HG02885 (cell line): Measurements from ENCODE around the gene FAF1.
"Not testable (repeated sequence)": the region's sequence is repeated elsewhere in the genome, so short reads cannot be mapped to it uniquely, and the experiment has no call there.

ENCODE experiments used
- ATAC-seq: cut with Tn5 transposase; IDR thresholded peaks from one replicate; pipeline ENCODE4 v1.9.1; 2021; ENCODE audit warnings: mild to moderate bottlenecking; ENCODE audit not compliant: unreplicated experiment, poor library complexity

The FAF1 gene

GRCh38 chr1:50920409-50920808 is 39.7 kb downstream of the FAF1 start:
- no peak for ATAC-seq

DNA sequence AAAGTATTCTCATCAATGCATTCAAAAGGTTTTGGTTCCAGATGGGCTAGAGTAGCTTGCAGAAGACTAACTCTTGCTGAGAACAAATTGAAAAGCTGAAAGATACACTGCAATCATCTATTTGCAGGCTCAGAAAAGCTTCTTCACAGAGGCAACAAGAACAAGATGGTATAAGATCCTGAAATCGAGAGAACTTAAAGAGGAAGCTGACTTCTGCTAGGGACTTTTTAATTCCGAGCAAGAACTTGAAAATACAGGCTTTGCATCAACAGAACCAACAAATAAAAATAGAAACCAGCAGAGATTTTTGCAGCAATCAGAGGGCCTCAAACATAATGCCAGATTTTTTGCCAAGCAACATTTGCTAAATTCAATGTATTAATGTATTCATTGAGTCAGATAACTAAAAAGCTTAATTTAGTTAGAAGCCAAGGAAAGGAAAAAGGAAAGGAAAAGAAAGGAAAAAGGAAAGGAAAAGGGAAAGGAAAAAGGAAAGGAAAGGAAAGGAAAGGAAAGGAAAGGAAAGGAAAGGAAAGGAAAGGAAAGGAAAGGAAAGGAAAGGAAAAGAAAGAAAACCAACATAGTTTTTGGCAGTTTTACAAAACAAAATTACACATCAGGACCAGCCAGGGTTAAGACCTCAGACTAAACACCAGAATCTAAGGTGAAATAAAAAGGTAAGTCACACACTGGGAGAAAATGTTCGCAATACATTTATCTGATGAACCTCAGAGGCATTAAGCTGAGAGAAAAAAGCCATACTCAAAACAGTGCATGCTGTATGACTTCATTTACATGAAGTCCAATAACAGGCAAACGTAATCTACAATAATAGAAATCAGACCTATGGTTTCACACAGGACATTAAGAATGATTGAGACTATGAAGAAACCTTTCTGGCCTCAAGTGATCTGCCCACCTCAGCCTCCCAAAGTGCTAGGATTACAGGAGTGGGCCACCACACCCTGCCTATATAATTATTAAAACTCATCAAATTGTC is 42.6 kb downstream of the FAF1 start:
- peak; percentile 61 for ATAC-seq

GRCh38 chr1:50915621-50916020 is 44.4 kb downstream of the FAF1 start:
- ATAC-seq: no peak

DNA sequence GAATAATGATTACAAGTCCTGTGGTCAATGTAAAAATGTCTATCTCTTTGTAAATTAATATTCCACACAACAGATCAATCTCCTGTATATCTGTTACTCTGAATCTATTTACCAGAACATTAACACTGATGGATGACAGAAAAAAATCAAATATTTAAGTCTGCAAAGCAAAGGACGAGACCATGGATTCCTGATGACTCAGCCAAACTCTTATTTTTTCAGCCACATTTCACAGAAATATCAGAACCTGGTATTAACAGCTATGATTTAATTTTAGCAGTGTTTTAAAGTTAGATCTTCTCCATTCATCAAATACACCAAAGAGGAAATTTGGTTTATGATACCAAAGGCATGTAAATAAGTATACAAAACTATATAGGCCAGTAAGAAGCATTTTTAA is 46.1 kb downstream of the FAF1 start:
- no peak for ATAC-seq

DNA sequence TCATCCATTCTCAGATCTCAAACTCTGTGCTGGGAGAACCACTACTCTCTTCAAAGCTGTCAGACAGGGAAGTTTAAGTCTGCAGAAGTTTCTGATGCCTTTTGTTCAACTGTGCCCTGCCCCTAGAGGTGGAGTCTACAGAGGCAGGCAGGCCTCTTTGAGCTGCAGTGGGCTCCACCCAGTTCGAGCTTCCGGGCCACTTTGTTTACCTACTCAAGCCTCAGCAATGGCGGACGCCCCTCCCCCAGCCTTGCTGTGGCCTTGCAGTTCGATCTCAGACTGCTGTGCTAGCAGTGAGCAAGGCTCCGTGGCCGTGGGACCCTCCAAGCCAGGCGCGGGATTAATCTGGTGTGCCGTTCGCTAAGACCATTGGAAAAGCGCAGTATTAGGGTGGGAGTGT is 49.7 kb downstream of the FAF1 start:
- not testable (repeated sequence) for ATAC-seq

GRCh38 chr1:50907610-50908009 is 52.5 kb downstream of the FAF1 start:
- not testable (repeated sequence) for ATAC-seq

DNA sequence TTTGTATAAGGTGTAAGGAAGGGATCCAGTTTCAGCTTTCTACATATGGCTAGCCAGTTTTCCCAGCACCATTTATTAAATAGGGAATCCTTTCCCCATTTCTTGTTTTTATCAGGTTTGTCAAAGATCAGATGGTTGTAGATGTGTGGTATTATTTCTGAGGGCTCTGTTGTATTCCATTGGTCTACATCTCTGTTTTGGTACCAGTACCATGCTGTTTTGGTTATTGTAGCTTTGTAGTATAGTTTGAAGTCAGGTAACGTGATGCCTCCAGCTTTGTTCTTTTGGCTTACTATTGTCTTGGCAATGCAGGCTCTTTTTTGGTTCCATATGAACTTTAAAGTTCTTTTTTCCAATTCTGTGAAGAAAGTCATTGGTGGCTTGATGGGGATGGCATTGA is 54.0 kb downstream of the FAF1 start:
- not testable (repeated sequence) for ATAC-seq

DNA sequence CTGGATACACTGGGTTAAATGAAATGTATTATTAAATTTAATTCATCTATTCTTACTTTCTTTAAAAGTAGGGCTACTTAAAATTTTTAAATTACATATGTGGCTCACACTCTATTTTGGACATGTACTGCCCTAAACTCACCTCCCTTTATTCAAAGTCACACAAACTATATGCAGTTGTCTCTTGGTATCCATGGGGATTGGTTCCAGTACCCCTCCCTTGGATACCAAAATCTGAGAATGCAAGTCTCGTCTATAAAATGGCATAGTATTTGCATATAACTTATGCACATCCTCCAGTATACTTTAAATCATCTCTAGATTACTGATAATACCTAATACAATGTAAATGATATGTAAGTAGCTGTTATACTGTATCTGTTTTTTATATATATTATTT is 57.6 kb downstream of the FAF1 start:
- no peak for ATAC-seq

GRCh38 chr1:50901872-50902271 is 58.2 kb downstream of the FAF1 start:
- ATAC-seq: no peak

GRCh38 chr1:50898773-50899172 is 61.3 kb downstream of the FAF1 start:
- no peak for ATAC-seq

- ATAC-seq: no peak
These were observed 65.7 kb downstream of the FAF1 start for GRCh38 chr1:50894340-50894739.

DNA sequence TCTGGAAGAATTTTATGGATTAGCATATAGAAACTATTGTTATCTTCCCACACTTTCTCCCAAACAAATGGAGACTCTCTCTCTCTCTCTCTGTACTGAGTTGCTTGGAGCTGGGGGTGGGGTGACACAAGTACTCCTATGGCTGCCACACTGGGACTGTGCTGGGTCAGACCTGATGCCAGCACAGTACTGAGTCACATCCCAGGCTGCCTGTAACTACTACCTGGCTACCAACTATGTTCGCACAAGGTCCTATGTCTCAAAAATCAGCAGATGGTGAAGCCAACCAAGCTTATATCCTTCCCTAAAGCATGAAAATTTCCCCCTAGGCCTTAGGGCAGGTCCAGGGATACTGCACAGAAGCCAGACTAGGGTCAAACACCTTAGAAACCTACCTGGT is 66.6 kb downstream of the FAF1 start:
- ATAC-seq: no peak

DNA sequence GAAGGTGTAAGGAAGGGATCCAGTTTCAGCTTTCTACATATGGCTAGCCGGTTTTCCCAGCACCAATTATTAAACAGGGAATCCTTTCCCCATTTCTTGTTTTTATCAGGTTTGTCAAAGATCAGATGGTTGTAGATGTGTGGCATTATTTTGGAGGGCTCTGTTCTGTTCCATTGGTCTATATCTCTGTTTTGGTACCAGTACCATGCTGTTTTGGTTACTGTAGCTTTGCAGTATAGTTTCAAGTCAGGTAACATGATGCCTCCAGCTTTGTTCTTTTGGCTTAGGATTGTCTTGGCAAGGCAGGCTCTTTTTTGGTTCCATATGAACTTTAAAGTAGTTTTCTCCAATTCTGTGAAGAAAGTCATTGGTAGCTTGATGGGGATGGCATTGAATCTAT is 72.5 kb downstream of the FAF1 start:
- not testable (repeated sequence) for ATAC-seq

- ATAC-seq: no peak
These were observed 79.7 kb downstream of the FAF1 start for GRCh38 chr1:50880373-50880772.

- ATAC-seq: no peak
These were observed 80.9 kb downstream of the FAF1 start for GRCh38 chr1:50879137-50879536.

GRCh38 chr1:50878434-50878833 is 81.6 kb downstream of the FAF1 start:
- no peak for ATAC-seq

GRCh38 chr1:50877641-50878040 is 82.4 kb downstream of the FAF1 start:
- ATAC-seq: no peak

DNA sequence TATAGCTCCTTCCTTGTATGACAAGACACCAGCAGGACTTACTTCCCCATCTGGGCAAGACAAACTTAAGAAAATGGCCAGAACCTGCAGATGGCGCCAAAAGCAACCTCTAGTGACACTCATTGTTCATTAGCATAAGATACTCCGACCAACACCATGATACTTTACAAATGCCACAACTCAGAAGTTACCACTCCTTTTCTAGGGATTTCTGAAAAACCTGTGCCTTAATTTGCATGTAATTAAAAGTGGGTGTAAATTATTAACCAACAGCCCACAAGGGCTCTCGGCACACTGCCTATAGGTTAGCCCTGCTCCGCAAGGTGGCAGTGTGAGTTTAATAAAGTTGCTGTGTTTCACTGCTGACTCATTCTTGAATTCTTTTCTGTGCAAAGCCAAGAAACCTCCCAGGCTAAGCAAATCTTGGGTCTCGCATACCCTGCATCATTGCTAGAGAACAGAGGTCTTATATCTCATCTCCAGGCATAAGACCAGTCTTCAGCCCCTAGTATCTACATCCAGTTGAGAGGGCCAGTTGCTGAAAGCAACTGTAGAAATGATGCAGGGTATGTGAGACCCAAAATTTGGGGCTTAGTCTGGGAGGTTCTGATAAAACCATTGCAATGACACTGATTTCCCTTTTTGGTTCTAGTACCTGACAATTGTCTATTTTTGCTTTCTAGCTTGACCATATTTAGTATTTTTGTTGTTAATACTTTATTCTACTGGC is 86.4 kb downstream of the FAF1 start:
- ATAC-seq: peak; percentile 96

DNA sequence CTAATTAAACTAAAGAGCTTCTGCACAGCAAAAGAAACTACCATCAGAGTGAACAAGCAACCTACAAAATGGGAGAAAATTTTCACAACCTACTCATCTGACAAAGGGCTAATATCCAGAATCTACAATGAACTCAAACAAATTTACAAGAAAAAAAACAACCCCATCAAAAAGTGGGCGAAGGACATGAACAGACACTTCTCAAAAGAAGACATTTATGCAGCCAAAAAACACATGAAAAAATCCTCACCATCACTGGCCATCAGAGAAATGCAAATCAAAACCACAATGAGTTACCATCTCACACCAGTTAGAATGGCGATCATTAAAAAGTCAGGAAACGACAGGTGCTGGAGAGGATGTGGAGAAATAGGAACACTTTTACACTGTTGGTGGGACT is 95.2 kb downstream of the FAF1 start:
- ATAC-seq: not testable (repeated sequence)

GRCh38 chr1:50861772-50862171 is 98.3 kb downstream of the FAF1 start:
- ATAC-seq: no peak

- ATAC-seq: no peak
These were observed 99.4 kb downstream of the FAF1 start for GRCh38 chr1:50860702-50861101.
